MCF 10A (cell line): ENCODE data around the gene SYT17. TPM values are rescaled to one million over a fixed set of nuclear protein-coding genes. Genes with fewer than 3 reads are reported as not detected.

Experiments
- BruUV-seq: library from RNA; stranded (reverse); fragments of 400-500 nt; replicated peaks from 2 replicates; lab custom pipeline; 2021; lab: Mats Ljungman, UMichigan
- CTCF ChIA-PET: fragments of 300-600 bp; sonication (Branson Sonifier 250); formaldehyde crosslinking; extraction: SDS; loops from one replicate; lab custom pipeline; 2021; ENCODE audit warnings: antibody characterized with exemption, inconsistent platforms; lab: Yijun Ruan, JAX
- POLR2A ChIA-PET: fragments of 300-600, 350-650 bp; sonication (Branson Sonifier 250); formaldehyde crosslinking; extraction: SDS; loops from one replicate; lab custom pipeline; 2020; ENCODE audit warnings: antibody characterized with exemption, inconsistent platforms; lab: Yijun Ruan, JAX
- DNase-seq: peaks from one replicate; pipeline ENCODE4 v3.0.0-alpha.2; 2018; ENCODE audit not compliant: unreplicated experiment
- H3K27ac Mint-ChIP-seq: one replicate; pipeline ENCODE4 v1.8.0; 2022; ENCODE audit warnings: mild to moderate bottlenecking, low read depth, mixed read lengths; ENCODE audit not compliant: unreplicated experiment
- H3K27me3 Mint-ChIP-seq: one replicate; pipeline ENCODE4 v1.8.0; 2022; ENCODE audit warnings: mixed read lengths; ENCODE audit not compliant: insufficient read depth, unreplicated experiment
- H3K36me3 Mint-ChIP-seq: one replicate; pipeline ENCODE4 v1.8.0; 2022; ENCODE audit warnings: mild to moderate bottlenecking, moderate library complexity, mixed read lengths; ENCODE audit not compliant: insufficient read depth, unreplicated experiment
- H3K4me1 Mint-ChIP-seq: one replicate; pipeline ENCODE4 v1.8.0; 2022; ENCODE audit warnings: mixed read lengths; ENCODE audit not compliant: insufficient read depth, unreplicated experiment
- H3K4me3 Mint-ChIP-seq: one replicate; pipeline ENCODE4 v1.8.0; 2022; ENCODE audit warnings: mild to moderate bottlenecking, moderate library complexity, mixed read lengths; ENCODE audit not compliant: unreplicated experiment
- H3K9me3 Mint-ChIP-seq: one replicate; pipeline ENCODE4 v1.8.0; 2022; ENCODE audit warnings: mixed read lengths; ENCODE audit not compliant: unreplicated experiment
- CTCF ChIP-seq: fragments of 200-600 bp; IDR thresholded peaks from one replicate; pipeline ENCODE4 v1.8.0; 2022; ENCODE audit warnings: antibody characterized with exemption, mild to moderate bottlenecking; ENCODE audit not compliant: unreplicated experiment
- intact Hi-C: fragments of 100-400 bp; cut with micrococcal nuclease; formaldehyde crosslinking; loops from 2 replicates; pipeline ENCODE4 v1.14.1; 2022
- total RNA-seq: library from RNA; stranded (reverse); gene quantifications from 2 replicates; pipeline ENCODE4 v1.2.3, GENCODE V29; 2022

Gene SYT17
- total RNA-seq, 1 experiment from 2014 or later: not detected

GRCh38 chr16:19123535-19124178 is 44.4 kb upstream of the SYT17 start:
- H3K9me3 Mint-ChIP-seq: no peaks in the 10 kb centered on the region
- H3K36me3 Mint-ChIP-seq: peaks cover 39% of the 10 kb centered on the region
- no peak for DNase-seq
- ChIA-PET CTCF (interaction anchor here (0.6 to 3.3 kb wide), 4 partner anchors 9 to 37 kb away, joined by 4 to 12 read pairs (median 6); no protein-coding TSS in a partner anchor), POLR2A (interaction anchor here (1.0 to 13.5 kb wide), 5 partner anchors 10 to 160 kb away, joined by 3 to 298 read pairs (median 11); partner anchors contain the start of gene ITPRIPL2)
- no peak overlapping the region for H3K27ac Mint-ChIP-seq
- intact Hi-C loops: no loop called here
- no TSS peak for BruUV-seq
- no peaks in the 10 kb centered on the region for H3K27me3 Mint-ChIP-seq
- H3K4me3 Mint-ChIP-seq: no peak overlapping the region
- TF ChIP-seq CTCF: no peak
- peaks cover 23% of the 10 kb centered on the region for H3K4me1 Mint-ChIP-seq

- DNase-seq: no peak
- ChIA-PET POLR2A (interaction anchor here (1.3 kb wide), 1 partner anchor 12 kb away, joined by 6 read pairs; no protein-coding TSS in a partner anchor), CTCF (interaction anchor here (1.0 to 1.2 kb wide), 2 partner anchors 9 to 18 kb away, joined by 4 read pairs; no protein-coding TSS in a partner anchor)
- no peaks in the 10 kb centered on the region for H3K27me3 Mint-ChIP-seq
- BruUV-seq: no TSS peak
- peaks cover 35% of the 10 kb centered on the region for H3K4me1 Mint-ChIP-seq
- intact Hi-C loops: no loop called here
- no peak for TF ChIP-seq CTCF
- H3K9me3 Mint-ChIP-seq: no peaks in the 10 kb centered on the region
- H3K4me3 Mint-ChIP-seq: no peak overlapping the region
- H3K27ac Mint-ChIP-seq: no peak overlapping the region
- H3K36me3 Mint-ChIP-seq: peaks cover 15% of the 10 kb centered on the region
These were observed 41.7 kb upstream of the SYT17 start for GRCh38 chr16:19126300-19126699.

- Mint-ChIP-seq H3K27me3 (no peaks in the 10 kb centered on the region), H3K9me3 (no peaks in the 10 kb centered on the region), H3K4me1 (peaks cover 28% of the 10 kb centered on the region), H3K36me3 (peaks cover 7% of the 10 kb centered on the region), H3K27ac (no peak overlapping the region), H3K4me3 (no peak overlapping the region)
- CTCF ChIA-PET: interaction anchor here (0.9 to 1.2 kb wide), 2 partner anchors 10 to 53 kb away, joined by 4 read pairs; no protein-coding TSS in a partner anchor
- intact Hi-C loops: no loop called here
- BruUV-seq: no TSS peak
- POLR2A ChIA-PET: no interaction called here
- TF ChIP-seq CTCF: no peak
- DNase-seq: no peak
These were observed 40.8 kb upstream of the SYT17 start for GRCh38 chr16:19127205-19127604.

GRCh38 chr16:19127674-19128131 is 40.3 kb upstream of the SYT17 start:
- POLR2A ChIA-PET: interaction anchor here (1.2 kb wide), 1 partner anchor 11 kb away, joined by 3 read pairs; no protein-coding TSS in a partner anchor

More at GRCh38 chr16:19127674-19128131, 40.3 kb upstream of the SYT17 start:
- CTCF ChIA-PET: interaction anchor here (0.9 to 1.2 kb wide), 3 partner anchors 10 to 54 kb away, joined by 3 to 4 read pairs (median 4); no protein-coding TSS in a partner anchor
- H3K36me3 Mint-ChIP-seq: peaks cover 4% of the 10 kb centered on the region
- H3K27ac Mint-ChIP-seq: no peak overlapping the region
- no peak overlapping the region for H3K4me3 Mint-ChIP-seq
- peaks cover 23% of the 10 kb centered on the region for H3K4me1 Mint-ChIP-seq
- no TSS peak for BruUV-seq
- no peak for TF ChIP-seq CTCF
- no peaks in the 10 kb centered on the region for H3K9me3 Mint-ChIP-seq
- no peak for DNase-seq
- no peaks in the 10 kb centered on the region for H3K27me3 Mint-ChIP-seq
- intact Hi-C loops: no loop called here
